Hepatocyte (in vitro differentiated cells): ENCODE data around the gene CABP4.

Experiments
- EZH2phosphoT487 ChIP-seq: fragments of 200-600 bp; sonication (generic); IDR thresholded peaks from one replicate; pipeline ENCODE4 v1.6.1; 2018; ENCODE audit warnings: antibody characterized with exemption, mild to moderate bottlenecking, low read depth, moderate library complexity; ENCODE audit not compliant: unreplicated experiment, severe bottlenecking
- TF ChIP-seq, protein P1 (sequence below): fragments of 200-600 bp; sonication (generic); IDR thresholded peaks from 2 replicates; pipeline ENCODE4 v1.5.1; 2016; ENCODE audit warnings: antibody characterized with exemption, mild to moderate bottlenecking; ENCODE audit not compliant: poor library complexity

DNA sequence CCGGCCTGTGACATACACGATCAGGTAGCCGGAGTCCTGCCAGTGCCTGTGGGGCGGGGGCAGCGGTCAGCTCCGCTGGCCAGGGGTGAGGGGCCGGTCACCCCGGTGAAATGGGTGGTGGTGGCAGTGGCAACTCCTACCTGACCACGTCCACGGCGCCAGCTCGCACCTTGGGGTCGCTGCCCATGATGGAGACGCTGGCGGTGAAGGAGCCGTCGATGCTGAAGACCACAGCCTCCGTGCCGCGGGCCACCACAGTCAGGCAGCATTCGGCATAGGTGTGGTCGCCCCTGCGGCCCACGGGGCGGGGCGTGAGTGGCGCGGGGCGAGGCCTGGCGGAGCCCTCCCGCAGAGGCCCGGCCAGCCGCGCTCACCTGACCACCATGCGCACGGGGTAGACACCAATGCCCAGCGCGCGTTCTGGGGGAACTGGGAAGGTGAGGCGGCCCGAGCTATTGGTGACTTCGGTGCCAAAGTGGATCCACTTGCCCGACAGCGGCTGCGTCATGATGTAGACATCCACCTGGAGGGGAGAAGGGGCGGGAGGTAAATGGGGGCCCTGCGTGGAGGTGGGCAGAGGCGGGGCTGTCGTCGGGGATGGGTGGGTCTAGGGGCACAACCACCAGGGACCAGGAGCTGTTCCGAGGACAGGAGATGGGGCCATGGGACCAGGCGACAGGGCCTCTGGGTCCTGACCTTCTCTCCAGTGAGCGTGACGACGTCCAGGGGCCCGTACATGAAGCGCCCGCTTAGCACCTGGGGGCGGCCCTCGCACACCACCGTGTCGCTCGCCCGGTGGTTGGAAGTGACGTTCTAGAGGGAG, 38.6 kb downstream of the CABP4 start:
- TF ChIP-seq, protein P1, sequence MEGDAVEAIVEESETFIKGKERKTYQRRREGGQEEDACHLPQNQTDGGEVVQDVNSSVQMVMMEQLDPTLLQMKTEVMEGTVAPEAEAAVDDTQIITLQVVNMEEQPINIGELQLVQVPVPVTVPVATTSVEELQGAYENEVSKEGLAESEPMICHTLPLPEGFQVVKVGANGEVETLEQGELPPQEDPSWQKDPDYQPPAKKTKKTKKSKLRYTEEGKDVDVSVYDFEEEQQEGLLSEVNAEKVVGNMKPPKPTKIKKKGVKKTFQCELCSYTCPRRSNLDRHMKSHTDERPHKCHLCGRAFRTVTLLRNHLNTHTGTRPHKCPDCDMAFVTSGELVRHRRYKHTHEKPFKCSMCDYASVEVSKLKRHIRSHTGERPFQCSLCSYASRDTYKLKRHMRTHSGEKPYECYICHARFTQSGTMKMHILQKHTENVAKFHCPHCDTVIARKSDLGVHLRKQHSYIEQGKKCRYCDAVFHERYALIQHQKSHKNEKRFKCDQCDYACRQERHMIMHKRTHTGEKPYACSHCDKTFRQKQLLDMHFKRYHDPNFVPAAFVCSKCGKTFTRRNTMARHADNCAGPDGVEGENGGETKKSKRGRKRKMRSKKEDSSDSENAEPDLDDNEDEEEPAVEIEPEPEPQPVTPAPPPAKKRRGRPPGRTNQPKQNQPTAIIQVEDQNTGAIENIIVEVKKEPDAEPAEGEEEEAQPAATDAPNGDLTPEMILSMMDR, result no peak
- TF ChIP-seq EZH2phosphoT487, result no peak
